K562 (cell line): ENCODE data around the gene TOX3. TPM values are rescaled to one million over a fixed set of nuclear protein-coding genes. Genes with fewer than 3 reads are reported as not detected.

Experiments used
- ATAC-seq: fragments of 200-7000 bp; cut with Tn5 transposase; 3 replicates; pipeline ENCODE4 v1.9.1; 2020; ENCODE audit warnings: moderate library complexity
- BruUV-seq: library from RNA; stranded (reverse); fragments of 400-500 nt; replicated peaks from 2 replicates; lab custom pipeline; 2021; lab: Mats Ljungman, UMichigan
- CTCF ChIA-PET: fragments of 300-600 bp; formaldehyde crosslinking; extraction: SDS; loops from one replicate; lab custom pipeline; 2021; ENCODE audit warnings: low intra/inter-chr PET ratio; lab: Yijun Ruan, JAX
- POLR2A ChIA-PET: fragments of 300-600, 350-650 bp; sonication (Branson Sonifier 250); formaldehyde crosslinking; extraction: SDS; loops from one replicate; lab custom pipeline; 2021; ENCODE audit warnings: antibody characterized with exemption, inconsistent platforms; lab: Yijun Ruan, JAX
- DNase-seq, 4 experiments: peaks; one replicate each; pipeline versions ENCODE4 v3.0.0 to v3.0.0-alpha.2; 2011 to 2018; ENCODE audit warnings: low spot score in 3 of 4, mixed read lengths in 3 of 4; ENCODE audit errors: extremely low read depth in 1 of 4
- FAIRE-seq: peaks from 2 replicates; lab custom pipeline; 2011; peaks lifted over from hg19 to GRCh38; lab: Jason Lieb, UNC
- H2AFZ ChIP-seq: 2 replicates; pipeline ENCODE4 v1.6.0; 2011; ENCODE audit warnings: low read depth, low read length, control low read depth, inconsistent platforms
- H3K27ac ChIP-seq: fragments of 200-600 bp; 3 replicates; pipeline ENCODE4 v1.8.0; 2011; ENCODE audit warnings: low read depth, mild to moderate bottlenecking, control low read depth, inconsistent platforms, low read length, moderate library complexity, mixed read lengths; ENCODE audit errors: extremely low read depth
- H3K27me3 ChIP-seq, 2 experiments: fragments of 300-600 bp in 1 of 2; 2 replicates in 1 of 2; 3 replicates in 1 of 2; pipeline versions ENCODE4 v1.6.0 to v1.8.0; 2011; ENCODE audit warnings: inconsistent platforms in 2 of 2, low read length in 2 of 2, mild to moderate bottlenecking in 1 of 2, mixed read lengths in 1 of 2, moderate library complexity in 1 of 2; ENCODE audit not compliant: control insufficient read depth in 2 of 2, insufficient read depth in 2 of 2
- H3K36me3 ChIP-seq: fragments of 300-600 bp; 3 replicates; pipeline ENCODE4 v1.8.0; 2011; ENCODE audit warnings: mild to moderate bottlenecking, low read length, inconsistent platforms; ENCODE audit not compliant: control insufficient read depth, insufficient read depth
- H3K4me1 ChIP-seq, 2 experiments: fragments of 200-600 bp in 1 of 2; replicated peaks in 1 of 2; 2 replicates in 1 of 2; 3 replicates in 1 of 2; pipeline versions ENCODE4 v1.5.1 to v1.8.0; 2011; ENCODE audit warnings: inconsistent platforms in 2 of 2, low read length in 2 of 2, mild to moderate bottlenecking in 1 of 2, mixed read lengths in 1 of 2, moderate library complexity in 1 of 2; ENCODE audit not compliant: control insufficient read depth in 2 of 2, insufficient read depth in 2 of 2
- H3K4me2 ChIP-seq: 2 replicates; pipeline ENCODE4 v1.6.1; 2011; ENCODE audit warnings: low read length, control low read depth, inconsistent platforms, mixed read lengths; ENCODE audit not compliant: insufficient read depth
- H3K4me3 ChIP-seq: fragments of 200-600 bp; sonication (generic), shearing (Covaris generic); 2 replicates; pipeline ENCODE4 v1.5.1; 2016; ENCODE audit warnings: control low read depth, inconsistent platforms
- H3K79me2 ChIP-seq: fragments of 200-600 bp; 3 replicates; pipeline ENCODE4 v1.8.0; 2011; ENCODE audit warnings: low read length, inconsistent platforms; ENCODE audit not compliant: control insufficient read depth, insufficient read depth
- H3K9ac ChIP-seq, 2 experiments: 2 replicates each; pipeline versions ENCODE4 v1.6.0 to v1.6.1; 2011; ENCODE audit warnings: low read depth in 2 of 2, low read length in 2 of 2, control low read depth in 1 of 2, inconsistent platforms in 1 of 2, mild to moderate bottlenecking in 1 of 2, mixed read lengths in 1 of 2; ENCODE audit not compliant: insufficient read depth in 1 of 2
- H3K9me1 ChIP-seq: one replicate; pipeline ENCODE4 v1.6.0; 2011; ENCODE audit warnings: inconsistent platforms, mild to moderate bottlenecking, low read length, moderate library complexity; ENCODE audit not compliant: control insufficient read depth, insufficient read depth
- H3K9me3 ChIP-seq: replicated peaks from 2 replicates; pipeline ENCODE4 v1.5.1; 2011; ENCODE audit warnings: low read depth, low read length, inconsistent platforms; ENCODE audit not compliant: control insufficient read depth, insufficient read depth
- H4K20me1 ChIP-seq: replicated peaks from 2 replicates; pipeline ENCODE4 v1.6.1; 2011; ENCODE audit warnings: low read length, inconsistent platforms, mixed read lengths; ENCODE audit not compliant: control insufficient read depth, insufficient read depth
- SIN3A ChIP-seq, 2 experiments: fragments of 150-350 bp in 1 of 2; IDR thresholded peaks; 2 replicates each; pipeline ENCODE4 v1.6.1; 2011 to 2016; ENCODE audit warnings: borderline replicate concordance in 2 of 2, low read depth in 2 of 2, low read length in 2 of 2, mild to moderate bottlenecking in 2 of 2, moderate library complexity in 2 of 2; ENCODE audit not compliant: control insufficient read depth in 1 of 2
- WGBS: fragments of 100-300 bp; shearing (Covaris generic); methylation state at CpG from one replicate; pipeline ENCODE4 v1.1.6; 2016; ENCODE audit warnings: low coverage, mixed read lengths; ENCODE audit not compliant: insufficient coverage; ENCODE audit errors: missing lambda C conversion rate; 5-methylcytosine and 5-hydroxymethylcytosine counted together
- in situ Hi-C: fragments of 300-500 bp; cut with MboI; formaldehyde crosslinking; loops from 4 replicates; pipeline ENCODE4 v1.15.0; 2018; ENCODE audit warnings: inconsistent platforms, mixed read lengths
- intact Hi-C: fragments of 100-400 bp; cut with micrococcal nuclease; formaldehyde crosslinking; loops from 2 replicates; pipeline ENCODE4 v1.14.2; 2022
- polyA plus RNA-seq, 8 experiments: library from polyadenylated mRNA; depleted of rRNA in 4 of 8; stranded (reverse) in 5 of 8; unstranded in 3 of 8; fragments of >200 nt; fragmentation: Nextera tagmentation in 2 of 8; fragmentation: Illumina TruSeq in 1 of 8; extraction: Ambion mirVana in 2 of 8; extraction: Trizol in 1 of 8; gene quantifications; 2 replicates each; pipeline versions ENCODE4 v1.2.1 to v1.2.3, GENCODE V29; 2011 to 2014; ENCODE audit warnings: inconsistent platforms in 1 of 8, missing spikeins in 1 of 8
- total RNA-seq, 7 experiments: library from RNA; depleted of rRNA in 6 of 7; stranded (reverse); fragments of >200 nt in 6 of 7; fragmentation: Illumina TruSeq in 2 of 7; extraction: Trizol in 2 of 7; gene quantifications; 2 replicates each; pipeline versions ENCODE4 v1.2.1 to v1.2.3, GENCODE V29; 2011 to 2021; ENCODE audit warnings: low replicate concordance in 1 of 7
- TF ChIP-seq, protein P1 (sequence below): sonication (generic); formaldehyde crosslinking; IDR thresholded peaks from 2 replicates; pipeline ENCODE4 v1.8.0; 2022; ENCODE audit warnings: missing genetic modification reagents, mild to moderate bottlenecking, borderline replicate concordance

Gene TOX3
- total and polyA plus RNA-seq, 9 of the 15 experiments (the other 6 are each of a cell fraction or from before 2014, with no cell fraction given), result not detected

DNA sequence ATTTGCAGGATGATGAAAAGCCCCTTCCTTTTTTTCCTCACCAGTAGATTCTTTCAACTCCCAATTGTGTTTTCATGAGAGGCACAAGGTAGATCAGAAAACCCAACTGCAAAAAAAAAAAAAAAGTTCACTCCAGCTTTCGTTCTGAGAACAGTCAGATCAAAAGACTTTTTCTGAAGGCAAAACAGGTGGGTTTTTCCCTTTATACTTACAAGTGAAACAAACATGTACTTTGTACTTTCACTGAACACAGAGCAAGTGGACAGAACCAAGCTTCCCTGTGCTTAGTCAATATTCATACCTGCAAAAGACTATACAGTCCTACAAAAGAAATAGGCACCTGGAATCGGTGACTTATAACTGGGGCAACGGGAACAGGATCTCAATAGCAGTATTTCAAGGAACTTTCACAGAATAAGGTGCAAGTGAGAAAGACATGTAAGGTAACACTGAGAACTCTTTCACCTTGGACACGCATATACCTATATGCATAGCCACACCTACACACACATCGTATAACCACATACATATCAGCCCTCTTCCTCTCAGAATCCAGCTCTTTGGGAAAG, 54.1 kb downstream of the TOX3 start (continued):
- no peak for TF ChIP-seq SIN3A (IDR thresholded peaks at IDR 0.05; ENCODE audit: borderline replicate concordance in 2 of 2, control insufficient read depth in 1 of 2, low read depth in 2 of 2, low read length in 2 of 2)
- TF ChIP-seq, all 486 proteins: peak for 0

DNA sequence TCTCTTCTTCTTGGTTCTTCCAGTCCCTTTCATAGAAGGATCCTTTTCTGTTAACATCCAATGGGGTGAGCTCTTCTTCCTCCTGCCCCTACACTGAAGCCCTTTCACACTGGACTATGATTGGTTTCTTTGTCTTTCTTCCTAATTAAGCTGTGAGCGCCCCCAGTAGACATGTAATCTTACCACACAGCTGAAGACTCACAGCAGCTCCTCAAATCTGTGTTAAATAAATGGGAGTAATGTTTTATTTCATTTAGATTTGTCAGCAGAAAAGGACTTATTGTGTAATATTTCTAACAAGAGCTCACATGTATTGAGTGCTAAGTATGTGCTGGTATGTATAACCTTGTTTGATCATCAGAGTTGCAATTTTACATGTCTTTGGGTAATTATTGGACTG, 55.7 kb downstream of the TOX3 start:
- Histone ChIP-seq H3K9ac (no peak overlapping the region), H3K4me2 (no peak overlapping the region), H4K20me1 (no peaks in the 10 kb centered on the region), H3K27ac (no peak overlapping the region), H3K36me3 (no peaks in the 10 kb centered on the region), H3K9me3 (no peaks in the 10 kb centered on the region), H3K4me1 (no peaks in the 10 kb centered on the region), H3K79me2 (no peaks in the 10 kb centered on the region), H3K4me3 (no peak overlapping the region), H3K9me1 (no peaks in the 10 kb centered on the region), H3K27me3 (no peaks in the 10 kb centered on the region), H2AFZ (no peak overlapping the region)
- in situ Hi-C loops (no loop called here), intact Hi-C loops (no loop called here)
- ChIA-PET CTCF (no interaction called here), POLR2A (no interaction called here)
- whole genome bisulfite sequencing, result 0% methylated on average over 1 of the region's 1 CpG
- no TSS peak for BruUV-seq
- ATAC-seq, result no peak
- TF ChIP-seq, protein P1, sequence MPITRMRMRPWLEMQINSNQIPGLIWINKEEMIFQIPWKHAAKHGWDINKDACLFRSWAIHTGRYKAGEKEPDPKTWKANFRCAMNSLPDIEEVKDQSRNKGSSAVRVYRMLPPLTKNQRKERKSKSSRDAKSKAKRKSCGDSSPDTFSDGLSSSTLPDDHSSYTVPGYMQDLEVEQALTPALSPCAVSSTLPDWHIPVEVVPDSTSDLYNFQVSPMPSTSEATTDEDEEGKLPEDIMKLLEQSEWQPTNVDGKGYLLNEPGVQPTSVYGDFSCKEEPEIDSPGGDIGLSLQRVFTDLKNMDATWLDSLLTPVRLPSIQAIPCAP (CRISPR knock-in tag), result no peak
- no peak for DNase-seq
- FAIRE-seq, result no peak
